Midbrain (tissue), 1 donor: ENCODE results near the gene URB2.
A peak's percentile ranks its signal among the peaks of the same experiment; 100 is the strongest.
"Not testable (repeated sequence)": the region's sequence is repeated elsewhere in the genome, so short reads cannot be mapped to it uniquely, and the experiment has no call there.

ENCODE experiments used
- DNase-seq: peaks from one replicate; lab custom pipeline; 2025; lab: John Stamatoyannopoulos, UW

Gene URB2

DNA sequence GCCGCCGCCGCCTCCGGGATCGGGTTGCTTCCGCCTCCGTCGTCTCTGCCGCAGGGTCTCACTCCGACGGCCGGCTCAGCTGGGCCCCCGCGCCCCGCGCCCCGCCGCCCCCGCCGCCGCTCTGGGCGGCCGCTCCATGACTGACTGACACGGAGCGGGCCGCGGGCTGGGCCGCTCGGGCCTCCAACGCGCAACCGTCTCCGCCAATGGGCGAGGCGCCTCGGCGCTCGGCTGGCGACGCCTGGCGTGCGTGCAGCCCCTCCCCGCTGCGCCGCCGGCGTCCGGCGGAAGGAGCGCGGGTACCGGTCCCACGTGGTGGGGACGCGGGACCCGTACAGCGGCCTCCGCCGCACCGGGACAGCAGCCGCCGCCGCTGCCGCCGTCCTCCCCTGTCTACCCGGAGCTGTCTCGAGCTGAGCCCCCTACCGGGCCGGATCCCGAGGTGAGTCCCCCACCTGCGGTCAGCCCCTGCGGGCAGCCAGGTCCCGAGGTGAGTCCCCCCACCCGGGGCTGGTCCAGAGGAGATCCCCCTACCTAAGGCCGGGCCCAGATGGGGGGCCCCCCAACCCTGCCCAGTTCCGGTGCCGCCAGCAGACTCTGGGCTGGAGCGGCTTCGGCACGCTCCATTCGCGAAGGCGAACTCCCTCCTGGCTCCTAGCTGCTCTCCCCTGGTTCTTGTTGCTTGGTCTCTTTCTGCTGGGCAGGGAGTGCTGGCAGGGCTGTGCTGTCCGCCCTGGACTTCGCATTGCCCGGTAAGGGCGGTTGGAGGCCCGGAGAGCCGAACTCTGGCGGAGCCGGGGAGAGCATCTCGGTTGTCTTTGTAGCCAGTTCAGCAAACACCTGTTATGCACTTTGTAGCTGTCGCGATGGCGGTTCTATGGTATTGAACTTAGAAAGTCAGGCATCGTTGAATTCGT is at the start of gene URB2, which contains the start of gene TAF5L:
Gene URB2 (plus strand): TSS at position 333 of the 917 bp plus-strand sequence. CDS start 1,387 bp downstream, outside the sequence.
Gene TAF5L (minus strand): TSS at position 208 of the 917 bp plus-strand sequence. CDS start 11,640 bp downstream, outside the sequence.
- DNase-seq = peak; percentile 92

DNA sequence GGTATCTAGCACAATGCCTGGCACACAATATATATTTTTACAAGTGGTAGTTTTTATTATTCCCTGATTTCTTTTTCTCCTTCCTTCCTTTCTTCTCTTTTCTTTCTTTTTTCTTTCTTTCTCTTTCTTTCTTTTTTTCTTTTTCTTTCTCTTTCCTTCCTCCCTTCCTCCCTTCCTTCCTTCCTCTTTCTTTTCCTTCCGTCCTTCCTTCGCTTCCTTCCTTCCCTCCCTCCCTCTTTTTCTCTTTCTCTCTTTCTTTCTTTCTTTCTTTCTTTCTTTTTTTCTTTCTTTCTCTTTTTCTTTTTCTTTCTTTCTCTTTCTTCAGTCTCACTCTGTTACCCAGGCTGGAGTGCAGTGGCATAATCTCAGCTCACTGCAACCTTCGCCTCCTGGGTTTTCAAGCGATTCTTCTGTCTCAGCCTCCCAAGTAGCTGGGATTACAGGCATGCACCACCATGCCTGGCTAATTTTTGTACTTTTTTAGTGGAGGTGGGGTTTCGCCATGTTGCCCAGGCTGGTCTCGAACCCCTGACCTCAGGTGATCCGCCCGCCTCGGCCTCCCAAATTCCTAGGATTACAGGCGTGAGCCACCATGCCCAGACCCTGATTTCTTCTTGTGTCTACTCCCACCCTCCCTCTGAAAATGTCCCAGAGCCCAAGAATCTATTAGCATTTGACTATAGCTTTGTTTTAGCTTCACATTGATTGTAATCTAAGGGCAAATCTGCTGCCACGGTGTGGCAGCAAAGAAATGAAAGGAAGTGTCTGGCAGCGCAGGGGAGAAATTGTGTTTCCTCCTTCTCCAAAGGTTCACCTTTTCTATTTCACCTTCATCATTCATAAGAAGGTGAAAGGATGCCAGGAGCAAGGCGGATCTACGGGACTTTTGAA is 47.6 kb upstream of the URB2 start:
- DNase-seq = no peak

DNA sequence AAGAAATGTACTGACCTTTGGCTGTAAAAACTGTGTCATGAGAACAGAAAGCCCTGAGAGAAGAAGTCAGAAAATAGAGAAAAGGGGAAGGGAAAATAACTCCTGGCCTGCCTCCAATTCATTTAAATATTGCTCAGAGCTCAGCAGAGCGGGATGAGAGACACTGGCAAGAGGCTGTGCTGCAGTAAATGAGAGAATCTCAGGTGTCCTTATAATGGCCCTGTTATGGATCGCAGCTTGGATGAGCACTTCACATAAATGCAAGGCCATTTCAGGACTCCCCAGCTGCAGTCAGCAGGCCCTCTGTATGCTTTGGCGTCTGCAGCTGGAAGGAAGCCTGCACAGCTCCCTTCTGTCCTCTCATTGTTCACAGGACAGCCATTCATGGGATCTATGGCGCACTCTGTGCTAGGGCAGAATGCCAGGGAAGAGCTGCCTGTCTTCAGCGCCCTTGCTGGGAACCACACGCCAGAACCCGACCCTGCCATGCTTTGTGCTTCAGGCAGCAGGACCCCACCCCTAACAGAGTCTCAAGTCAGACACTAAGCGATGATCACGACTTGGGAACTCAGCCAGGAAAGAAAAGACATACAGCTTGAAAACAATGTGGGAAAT is 46.9 kb upstream of the URB2 start:
- DNase-seq = peak; percentile 87

DNA sequence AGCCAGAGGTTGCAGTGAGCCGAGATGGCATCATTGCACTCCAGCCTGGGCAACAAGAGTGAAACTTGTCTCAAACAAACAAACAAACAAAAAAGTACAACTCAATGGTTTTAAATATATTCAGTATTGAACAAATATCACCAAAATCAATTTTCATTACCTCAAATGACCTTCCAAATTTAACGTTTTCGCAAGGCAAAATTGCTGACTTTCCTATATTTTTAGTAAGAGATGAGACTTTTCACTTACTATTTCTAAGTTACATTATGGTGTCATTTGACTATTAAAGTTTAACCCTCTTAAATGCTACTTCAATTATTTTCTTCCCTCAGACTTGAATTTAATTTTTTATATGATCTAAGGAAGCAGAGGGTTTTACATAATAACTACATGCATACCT is 44.6 kb upstream of the URB2 start:
- DNase-seq = no peak

DNA sequence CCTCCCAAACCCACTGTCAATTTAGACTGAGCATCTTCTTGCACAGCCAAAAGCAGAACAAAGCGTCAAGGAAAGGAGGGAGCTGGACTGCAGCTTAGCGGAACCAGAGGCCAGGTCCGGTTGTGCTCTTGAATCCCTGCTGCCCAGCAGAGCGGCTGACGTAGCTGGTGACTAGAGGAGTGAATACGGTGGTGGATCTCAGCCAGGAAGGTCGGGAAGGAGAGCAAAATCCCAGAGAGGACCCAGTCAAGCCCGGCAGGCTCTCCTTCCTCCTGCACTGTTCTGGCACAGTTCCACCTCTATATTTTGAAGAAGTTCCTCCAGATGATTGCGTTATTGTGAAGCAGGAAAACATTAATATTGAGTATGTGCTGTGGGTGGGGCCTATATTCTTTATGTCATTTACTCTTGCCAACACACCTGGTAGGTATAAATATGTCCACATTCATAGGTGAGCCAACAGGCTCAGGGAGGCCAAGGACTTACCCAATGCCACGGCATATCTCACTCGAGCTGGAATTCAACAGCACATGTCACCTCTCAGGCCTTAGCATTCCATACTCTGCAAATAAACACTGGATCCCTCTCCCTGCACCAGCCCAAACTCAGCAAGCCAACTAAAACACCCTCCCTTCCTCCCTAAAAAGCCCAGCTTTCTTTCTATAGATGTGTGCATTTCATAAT is 43.9 kb upstream of the URB2 start:
- DNase-seq = peak; percentile 18

DNA sequence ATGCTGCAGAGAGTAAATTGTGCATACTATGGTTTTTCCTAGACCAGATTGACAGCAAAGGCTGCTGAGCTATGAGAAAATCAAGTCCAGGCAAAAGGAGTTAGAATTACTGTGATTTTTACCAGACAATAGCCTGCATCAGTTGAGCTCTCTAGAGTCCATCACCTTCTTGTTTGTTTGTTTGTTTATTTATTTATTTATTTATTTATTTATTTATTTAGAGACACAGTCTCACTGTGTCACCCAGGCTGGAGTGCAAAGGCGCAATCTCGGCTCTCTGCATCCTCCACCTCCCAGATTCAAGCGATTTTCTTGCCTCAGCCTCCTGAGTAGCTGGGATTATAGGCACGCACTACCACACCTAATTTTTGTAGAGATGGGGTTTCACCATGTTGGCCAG is 43.3 kb upstream of the URB2 start:
- DNase-seq = no peak

DNA sequence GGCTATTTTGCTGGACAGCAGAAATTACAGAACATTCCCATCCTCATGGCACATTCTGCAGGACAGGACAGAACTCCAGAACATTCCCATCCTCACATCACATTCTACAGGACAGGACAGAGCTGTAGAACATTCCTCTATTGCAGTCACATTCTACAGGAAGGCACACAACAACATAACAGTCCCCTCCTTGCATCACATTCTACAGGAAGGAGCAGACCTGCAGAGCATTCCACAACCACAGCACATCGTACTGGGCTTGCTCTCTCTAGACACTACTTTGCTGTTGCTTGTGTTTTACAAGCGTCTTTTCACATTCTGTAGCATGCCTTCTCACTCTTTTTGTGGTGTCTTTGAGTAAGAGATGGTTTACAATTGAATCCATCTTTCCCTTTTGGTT is 40.7 kb upstream of the URB2 start:
- DNase-seq = no peak

DNA sequence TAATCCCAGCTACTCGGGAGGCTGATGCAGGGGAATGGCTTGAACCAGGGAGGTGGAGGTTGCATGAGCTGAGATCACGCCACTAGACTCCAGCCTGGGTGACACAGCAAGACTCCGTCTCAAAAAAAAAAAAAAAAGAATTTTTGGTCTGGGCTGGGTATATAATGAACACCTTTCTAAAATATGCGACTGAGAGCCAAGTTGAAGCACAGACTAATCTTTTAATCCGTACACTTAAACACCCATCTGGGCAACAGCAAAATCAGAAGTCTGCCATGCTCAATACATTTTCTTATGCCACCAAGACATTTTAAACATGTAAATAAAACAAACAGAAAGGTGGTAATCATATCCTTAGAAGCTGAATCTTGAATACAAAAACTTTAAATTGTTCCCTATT is 35.9 kb upstream of the URB2 start:
- no peak for DNase-seq

DNA sequence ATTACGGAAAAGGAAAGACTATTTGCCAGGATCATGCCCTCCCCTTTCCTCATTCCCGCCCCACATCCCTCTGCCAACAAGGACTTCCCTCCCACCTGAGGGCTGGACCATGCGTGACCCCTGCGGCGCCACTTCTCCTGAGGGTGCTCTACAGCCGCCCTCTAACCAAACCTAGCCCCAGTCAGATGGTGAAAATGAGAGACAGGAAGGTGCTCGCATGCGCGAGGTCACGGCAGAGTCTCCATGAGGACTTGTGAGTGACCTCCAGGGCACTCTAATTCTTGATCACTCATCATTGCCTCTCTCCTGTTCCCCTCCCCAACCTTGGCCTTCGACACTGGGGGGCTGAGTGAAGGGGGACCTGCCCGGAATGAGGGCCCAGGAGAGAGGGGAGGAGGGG is 32.2 kb upstream of the URB2 start:
- DNase-seq = no peak

DNA sequence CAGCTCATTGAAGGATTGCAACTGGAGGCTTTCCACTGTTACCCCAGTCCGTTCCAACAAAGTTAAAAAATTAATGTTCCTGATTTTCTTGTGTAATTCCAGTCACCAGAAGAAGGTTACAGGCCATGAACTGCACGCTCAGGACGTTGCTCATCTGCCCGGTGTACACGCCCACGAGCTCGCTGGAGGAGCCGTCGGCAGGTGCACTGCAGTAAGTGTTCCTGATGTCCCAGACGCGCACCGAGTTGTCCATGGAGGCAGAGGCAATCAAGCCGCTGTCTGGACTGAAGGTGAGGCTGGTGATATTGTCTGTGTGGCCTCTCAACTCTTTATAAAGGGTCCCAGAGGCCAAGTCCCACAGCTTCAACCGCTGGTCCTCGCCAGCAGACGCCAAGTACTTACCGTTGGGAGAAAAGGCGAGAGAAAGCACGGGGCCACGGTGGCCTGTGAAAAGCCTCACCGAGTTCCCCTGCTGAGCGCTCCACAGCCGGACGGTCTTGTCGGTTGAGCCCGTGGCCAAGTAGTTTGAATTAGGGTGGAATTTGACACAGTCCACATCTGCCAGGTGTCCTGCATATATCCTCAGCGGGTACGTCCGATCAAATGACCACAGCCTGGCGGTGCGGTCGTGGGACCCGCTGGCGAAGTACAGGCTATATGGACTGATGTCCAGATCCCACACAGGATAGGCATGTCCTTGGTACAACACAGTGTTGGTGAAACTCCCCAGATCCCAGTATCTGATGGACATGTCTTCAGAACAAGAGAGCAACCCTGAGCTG is 31.6 kb upstream of the URB2 start:
- no peak for DNase-seq

DNA sequence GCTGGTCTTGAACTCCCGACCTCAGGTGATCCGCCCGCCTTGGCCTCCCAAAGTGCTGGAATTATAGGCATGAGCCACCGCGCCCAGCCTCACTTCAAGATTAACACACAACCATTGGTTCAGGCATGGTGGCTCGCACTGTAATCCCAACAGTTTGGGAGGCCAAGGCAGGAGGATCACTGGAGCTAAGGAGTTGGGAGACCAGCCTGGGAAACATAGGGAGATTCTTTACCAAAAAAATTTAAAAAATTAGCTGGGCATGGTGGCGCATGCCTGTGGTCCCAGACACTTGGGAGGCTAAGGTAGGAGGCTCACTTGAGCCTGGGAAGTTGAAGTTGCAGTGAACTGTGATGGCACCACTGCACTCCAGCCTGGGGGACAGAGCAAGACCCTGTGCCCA is 30.2 kb upstream of the URB2 start:
- DNase-seq = not testable (repeated sequence)

DNA sequence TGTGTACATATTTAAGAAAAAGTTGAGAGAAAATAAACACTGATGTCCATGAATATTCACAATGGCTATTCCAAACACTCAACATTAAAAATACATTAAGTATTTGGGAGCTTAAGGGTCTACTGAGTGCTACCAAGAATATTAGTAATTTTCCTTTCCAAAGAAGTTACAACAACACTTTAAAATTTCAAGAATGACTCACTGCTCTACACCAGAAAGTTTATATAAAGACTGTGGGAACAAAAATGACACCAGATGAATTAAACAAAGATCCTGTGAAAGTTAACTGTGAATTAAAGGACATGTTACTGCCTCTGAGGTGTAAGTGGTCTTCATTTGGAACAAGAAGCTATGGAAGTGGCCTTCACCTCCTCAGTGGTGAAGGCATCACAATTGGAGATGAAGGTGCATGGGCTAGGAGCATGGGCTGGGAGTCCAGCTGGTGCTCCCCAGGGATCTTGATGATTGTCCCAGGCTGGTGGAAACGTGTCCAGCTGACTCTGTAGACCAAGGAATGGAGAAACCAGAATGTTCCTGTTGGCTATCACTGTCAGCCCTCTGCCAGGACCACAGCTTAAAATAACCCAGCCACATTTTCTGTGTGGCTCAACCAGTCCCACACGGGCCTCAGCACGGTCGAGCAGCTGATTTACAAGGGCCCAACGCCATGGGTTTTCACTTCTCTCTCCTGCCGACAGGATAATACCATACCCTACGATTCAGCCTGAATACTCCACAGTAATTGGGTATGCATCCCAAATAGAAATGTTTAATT is 28.9 kb upstream of the URB2 start:
- DNase-seq = no peak

DNA sequence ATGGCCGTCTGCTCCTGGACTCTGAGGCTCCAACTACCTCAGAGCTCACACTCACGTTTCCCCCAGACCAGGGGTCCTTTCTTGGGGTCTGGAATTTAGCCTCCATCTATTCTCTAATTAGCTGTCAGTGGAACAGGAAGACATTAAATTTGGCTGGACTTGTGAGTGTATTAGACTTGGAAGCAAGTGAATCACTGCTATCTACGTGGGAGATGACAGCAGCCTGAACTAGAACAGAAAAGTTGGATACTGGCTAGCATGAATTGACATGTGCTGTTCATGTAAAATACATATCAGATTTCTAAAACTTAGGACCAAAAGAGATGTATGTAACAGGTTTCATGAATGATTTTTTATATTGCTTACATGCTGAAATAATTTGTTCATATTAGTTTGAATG is 28.2 kb upstream of the URB2 start:
- no peak for DNase-seq

DNA sequence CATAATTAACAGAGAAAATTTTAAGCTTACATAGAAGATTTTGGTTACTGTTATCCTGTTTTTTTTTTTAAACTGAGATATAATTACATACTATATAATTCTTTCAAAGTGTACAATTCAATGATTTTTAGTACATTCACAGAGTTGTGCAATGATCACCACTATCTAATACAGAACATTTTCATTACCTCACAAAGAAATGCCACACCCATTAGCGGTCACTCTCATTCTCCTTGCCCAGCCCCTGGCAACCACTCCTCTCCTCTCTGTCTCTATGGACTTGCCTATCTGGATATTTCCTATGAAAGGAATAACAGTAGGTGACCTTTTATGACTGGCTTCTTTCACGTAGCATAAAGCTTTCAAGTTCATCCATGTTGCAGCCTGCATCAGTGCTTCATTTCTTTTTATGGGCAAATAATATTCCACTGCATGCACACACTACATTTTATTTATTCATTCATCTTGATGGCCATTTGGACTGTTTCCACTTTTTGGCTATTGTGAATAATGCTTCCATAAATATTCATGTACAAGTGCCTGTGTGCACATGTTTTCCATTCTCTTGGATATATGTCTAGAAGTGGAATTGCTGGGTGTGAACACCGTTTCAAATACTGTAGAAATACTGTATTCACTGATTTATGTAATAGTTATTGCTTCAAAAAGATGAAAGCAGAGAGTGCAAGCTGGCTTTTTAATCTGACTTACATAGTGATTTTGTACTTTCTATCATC is 26.7 kb upstream of the URB2 start:
- no peak for DNase-seq

DNA sequence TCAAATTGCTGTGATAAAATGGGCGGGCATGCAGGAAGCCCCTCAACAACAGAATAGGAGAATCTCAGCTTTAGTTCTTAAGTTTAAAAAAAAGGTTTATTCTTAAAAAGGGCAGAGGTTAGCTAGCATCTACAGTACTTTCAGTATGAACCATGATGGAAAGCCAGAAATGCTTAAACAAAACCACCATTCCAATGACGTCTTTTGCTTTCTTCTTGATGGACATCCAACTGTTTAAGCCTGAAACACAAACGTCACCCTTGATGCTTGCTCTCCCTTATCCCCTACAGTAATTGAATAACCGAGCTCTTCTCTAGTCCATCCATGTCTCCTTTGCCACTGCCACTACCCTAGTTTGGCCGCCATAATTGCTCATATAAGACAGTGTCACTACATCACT is 25.8 kb upstream of the URB2 start:
- no peak for DNase-seq

DNA sequence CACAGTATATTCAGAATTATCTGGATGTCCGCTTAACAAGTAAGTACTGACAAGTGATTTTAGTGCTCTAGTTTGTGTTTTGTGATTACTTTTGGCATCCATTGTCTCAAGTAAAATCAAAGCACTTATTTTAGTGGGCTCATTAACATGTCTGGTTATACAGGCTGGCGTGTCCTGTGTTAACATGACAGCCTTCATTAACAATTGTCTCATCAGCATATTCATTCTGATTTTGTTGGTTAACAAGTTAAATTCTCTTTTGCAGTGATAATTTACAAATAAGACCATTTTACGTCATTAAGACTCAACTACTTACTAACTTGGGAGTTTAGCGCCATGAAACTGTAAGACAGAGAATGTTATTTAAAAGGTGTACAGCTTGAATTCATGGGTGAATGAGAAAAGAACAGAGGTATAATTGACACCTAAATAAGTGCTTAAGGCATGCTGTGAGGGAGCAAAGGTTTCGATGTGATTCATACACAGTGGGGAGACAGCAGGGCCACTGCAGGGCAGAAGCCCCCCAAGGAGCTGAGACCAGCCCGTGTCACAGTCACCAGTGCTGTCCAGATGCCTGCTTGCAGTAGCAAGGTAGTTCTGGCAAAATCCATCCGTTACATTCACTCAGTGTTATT is 22.6 kb upstream of the URB2 start:
- no peak for DNase-seq

DNA sequence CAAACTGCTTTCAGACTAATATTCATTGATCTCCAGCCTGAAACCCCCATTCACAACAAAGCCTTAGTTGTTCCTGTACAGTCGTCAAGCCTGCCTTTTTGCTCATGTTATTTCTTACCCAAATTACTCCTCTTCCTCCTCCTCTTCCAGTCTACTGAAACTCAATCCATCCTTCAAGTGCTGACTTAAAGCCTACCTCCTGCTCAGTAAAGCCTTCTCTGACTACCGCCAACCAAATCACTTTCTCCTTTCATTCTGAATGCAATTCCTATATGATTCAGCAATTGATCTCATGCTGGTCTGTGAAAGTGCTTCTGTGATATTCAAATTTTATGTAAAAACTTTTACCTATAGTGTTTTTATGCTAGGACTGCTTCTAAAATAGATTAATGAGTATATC is 18.7 kb upstream of the URB2 start:
- DNase-seq = no peak

DNA sequence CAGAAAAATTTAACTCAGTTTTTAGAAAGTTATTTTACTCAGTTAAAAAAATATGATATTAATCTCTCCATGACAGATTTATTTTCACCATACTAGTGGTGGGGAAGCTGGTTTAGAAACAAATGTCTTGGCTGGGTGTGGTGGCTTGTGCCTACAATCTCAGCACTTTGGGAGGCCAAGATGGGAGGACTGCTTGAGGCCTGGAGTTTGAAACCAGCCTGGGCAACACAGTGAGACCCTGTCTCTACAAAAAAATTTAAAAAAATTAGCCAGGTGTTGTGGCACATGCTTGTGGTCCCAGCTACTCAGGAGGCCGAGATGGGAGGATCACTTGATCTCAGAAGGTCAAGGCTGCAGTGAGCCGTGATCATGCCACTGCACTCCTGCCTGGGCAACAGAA is 17.5 kb upstream of the URB2 start:
- no peak for DNase-seq

DNA sequence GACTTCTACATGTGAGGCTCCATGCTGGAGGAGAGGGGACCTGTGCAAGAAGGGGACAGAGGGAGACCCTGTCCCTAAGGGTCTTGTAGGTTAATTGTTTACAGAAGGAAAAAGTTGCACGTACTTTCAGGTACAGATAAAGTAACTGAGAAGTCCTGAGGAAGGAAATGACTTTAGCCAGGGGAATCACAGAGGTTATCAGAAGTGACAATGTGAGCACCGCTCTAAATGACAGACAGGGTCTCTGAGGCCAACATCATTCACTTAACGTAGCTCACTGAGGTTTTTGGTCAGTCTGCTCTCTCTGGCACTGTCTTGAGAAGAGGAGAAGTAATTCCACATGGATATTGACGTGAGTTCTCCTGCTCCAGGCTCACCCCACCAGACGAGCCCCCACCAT is 12.1 kb upstream of the URB2 start:
- DNase-seq = no peak
